ENCODE measurements around the gene GMEB1.
"Not testable (repeated sequence)": the region's sequence is repeated elsewhere in the genome, so short reads cannot be mapped to it uniquely, and the experiment has no call there.

The GMEB1 gene

DNA sequence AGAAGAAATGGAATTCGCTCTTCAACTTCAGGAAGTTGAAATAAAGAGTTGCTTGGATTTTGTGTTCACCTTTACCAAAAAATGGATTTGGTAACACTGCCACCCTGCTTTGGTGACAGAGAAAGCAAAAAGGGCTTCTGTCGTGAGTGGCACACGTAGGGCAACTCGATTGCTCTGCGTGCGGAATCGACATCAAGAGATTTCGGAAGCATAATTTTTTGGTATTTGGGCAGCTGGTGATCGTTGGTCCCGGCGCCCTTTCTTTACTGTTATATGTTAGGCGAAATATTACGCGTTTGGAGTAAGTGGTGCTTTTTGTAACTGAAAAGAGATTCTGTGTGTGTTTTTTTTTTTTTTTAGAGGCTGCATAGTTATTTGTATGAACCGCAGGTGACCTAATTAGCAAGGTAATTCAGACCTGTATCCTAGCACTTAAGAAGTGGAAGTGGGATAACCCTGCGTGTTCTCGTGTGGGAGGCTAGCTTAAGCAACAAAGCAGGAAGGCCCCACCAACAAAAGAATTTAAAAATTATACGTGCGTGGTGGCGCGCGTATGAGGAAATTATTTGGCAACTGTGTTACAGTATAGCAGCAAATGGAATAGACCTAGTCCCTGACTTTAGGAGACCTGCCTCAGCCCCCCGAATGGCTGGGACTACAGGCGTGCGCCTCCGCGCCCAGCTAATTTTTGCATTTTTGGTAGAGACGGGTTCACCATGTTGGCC, 19.9 kb upstream of the GMEB1 start, which contains the start of gene RNU11:
TSS of gene RNU11 (plus strand) at position 127 of the 725 bp plus-strand sequence.
- Histone ChIP-seq H3K27ac (ENCODE audit: low read depth, low read length) (peak within 1 kb of the TSS; percentile 96), H3K79me2 (ENCODE audit: control insufficient read depth, insufficient read depth, low read length, unreplicated experiment) (peaks cover 10% of the 10 kb centered on the region), H3K4me1 (ENCODE audit: control insufficient read depth, insufficient read depth, low read length, unreplicated experiment) (peaks cover 4% of the 10 kb centered on the region), H3K4me3 (ENCODE audit: low read depth, low read length) (peak within 1 kb of the TSS; percentile 75), H3K36me3 (ENCODE audit: insufficient read depth, low read length) (no peaks in the 10 kb centered on the region), H2AFZ (ENCODE audit: low read length, unreplicated experiment) (peak within 1 kb of the TSS; percentile 29), H3K27me3 (ENCODE audit: insufficient read depth, low read length) (no peaks in the 10 kb centered on the region)

DNA sequence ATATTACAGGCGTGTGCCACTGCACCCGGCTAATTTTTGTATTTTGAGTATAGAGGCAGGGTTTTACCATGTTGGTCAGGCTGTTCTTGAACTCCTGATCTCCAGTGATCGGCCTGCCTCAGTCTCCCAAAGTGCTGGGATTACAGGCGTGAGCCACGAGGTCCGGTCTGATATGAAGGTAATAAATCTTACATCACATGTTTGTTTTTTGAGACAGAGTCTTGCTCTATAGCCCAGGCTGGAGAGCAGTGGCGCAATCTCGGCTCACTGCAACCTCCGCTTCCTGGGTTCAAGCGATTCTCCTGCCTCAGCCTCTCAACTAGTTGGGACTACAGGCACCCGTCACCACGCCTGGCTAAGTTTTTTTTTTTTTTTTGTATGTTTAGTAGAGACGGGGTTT, 15.5 kb upstream of the GMEB1 start:
- H3K4me3 ChIP-seq (ENCODE audit: low read depth, low read length); H3K4me1 ChIP-seq (ENCODE audit: control insufficient read depth, insufficient read depth, low read length, unreplicated experiment); H2AFZ ChIP-seq (ENCODE audit: low read length, unreplicated experiment); H3K36me3 ChIP-seq (ENCODE audit: insufficient read depth, low read length); H3K27me3 ChIP-seq (ENCODE audit: insufficient read depth, low read length); H3K27ac ChIP-seq (ENCODE audit: low read depth, low read length); H3K79me2 ChIP-seq (ENCODE audit: control insufficient read depth, insufficient read depth, low read length, unreplicated experiment): not testable (repeated sequence)

DNA sequence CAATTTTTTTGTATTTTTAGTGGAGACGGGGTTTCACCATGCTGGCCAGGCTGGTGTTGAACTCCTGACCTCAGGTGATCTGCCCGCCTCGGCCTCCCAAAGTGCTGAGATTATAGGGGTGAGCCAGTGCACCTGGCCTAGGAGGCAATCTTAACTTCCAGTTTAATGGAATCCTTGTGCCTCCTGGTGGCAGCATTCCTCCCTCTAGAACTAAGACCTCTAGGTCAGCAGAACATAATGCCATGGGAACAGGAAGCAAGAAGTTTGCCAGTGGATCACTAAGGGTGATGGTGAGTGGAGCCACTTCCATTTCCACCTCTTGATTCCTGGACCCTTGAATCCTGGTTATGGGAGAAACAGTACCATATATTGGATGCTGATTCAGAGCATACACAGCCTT, 14.7 kb upstream of the GMEB1 start:
- H3K27me3 ChIP-seq (ENCODE audit: insufficient read depth, low read length); H3K36me3 ChIP-seq (ENCODE audit: insufficient read depth, low read length); H3K4me1 ChIP-seq (ENCODE audit: control insufficient read depth, insufficient read depth, low read length, unreplicated experiment); H3K27ac ChIP-seq (ENCODE audit: low read depth, low read length); H3K79me2 ChIP-seq (ENCODE audit: control insufficient read depth, insufficient read depth, low read length, unreplicated experiment); H3K4me3 ChIP-seq (ENCODE audit: low read depth, low read length); H2AFZ ChIP-seq (ENCODE audit: low read length, unreplicated experiment): not testable (repeated sequence)

DNA sequence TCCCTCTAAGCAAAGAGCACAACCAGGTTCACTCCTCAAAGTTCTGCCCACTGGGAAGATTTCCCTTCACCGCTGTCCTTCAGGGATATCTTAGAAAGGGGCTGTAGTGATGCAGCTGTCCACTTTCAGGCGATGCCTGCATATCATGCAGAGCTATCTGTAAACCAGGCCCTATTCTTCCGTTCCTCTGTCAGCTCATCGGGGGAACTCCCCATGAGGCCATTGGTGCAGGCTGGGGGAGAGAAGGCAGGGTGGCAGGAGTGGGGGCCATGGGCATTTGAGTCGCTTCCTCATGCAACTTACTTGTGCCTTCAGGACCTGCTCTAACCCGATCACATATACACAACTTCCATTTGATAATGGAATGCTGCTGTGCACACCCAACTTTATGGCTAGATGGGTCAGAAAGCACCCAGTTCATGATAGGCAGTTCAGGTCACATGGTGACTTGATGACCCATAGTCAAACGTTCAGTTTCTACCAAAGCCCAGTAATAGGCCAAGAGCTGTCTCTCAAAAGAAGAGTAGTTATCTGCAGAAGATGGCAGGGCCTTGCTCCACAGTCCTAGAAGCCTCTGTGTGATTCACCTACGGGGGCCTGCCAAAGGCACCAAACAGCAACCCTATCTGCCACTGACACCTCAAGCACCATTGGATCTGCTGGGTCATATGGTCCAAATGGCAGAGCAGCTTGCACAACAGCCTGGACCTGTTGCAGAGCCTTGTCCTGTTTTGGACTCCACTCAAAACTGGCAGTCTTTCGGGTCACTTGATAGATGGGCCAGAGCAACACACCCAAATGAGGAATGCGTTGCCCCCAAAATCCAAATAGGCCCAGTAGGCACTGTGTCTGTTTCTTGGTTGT, 12.9 kb upstream of the GMEB1 start:
- H3K4me3 ChIP-seq (ENCODE audit: low read depth, low read length); H3K79me2 ChIP-seq (ENCODE audit: control insufficient read depth, insufficient read depth, low read length, unreplicated experiment); H2AFZ ChIP-seq (ENCODE audit: low read length, unreplicated experiment); H3K4me1 ChIP-seq (ENCODE audit: control insufficient read depth, insufficient read depth, low read length, unreplicated experiment); H3K27me3 ChIP-seq (ENCODE audit: insufficient read depth, low read length); H3K27ac ChIP-seq (ENCODE audit: low read depth, low read length); H3K36me3 ChIP-seq (ENCODE audit: insufficient read depth, low read length): not testable (repeated sequence)

DNA sequence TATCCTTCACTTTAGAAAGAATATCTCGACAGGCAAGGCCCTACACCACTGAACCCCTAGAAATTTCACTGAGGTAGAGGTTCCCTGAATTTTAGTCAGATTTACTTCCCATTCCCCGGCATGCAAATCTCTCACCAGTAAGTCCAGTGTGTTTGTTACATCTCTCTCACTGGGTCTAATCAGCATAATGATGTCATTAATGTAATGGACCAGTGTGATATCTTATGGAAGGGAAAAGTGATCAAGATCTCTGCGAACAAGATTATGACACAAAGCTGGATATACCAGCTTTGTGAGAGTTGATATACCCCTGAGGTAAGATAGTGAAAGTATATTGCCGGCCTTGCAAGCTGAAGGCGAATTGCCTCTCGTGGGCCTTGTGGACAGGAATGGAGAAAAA, 12.2 kb upstream of the GMEB1 start:
- no peaks in the 10 kb centered on the region for H3K36me3 ChIP-seq (ENCODE audit: insufficient read depth, low read length)
- no peaks in the 10 kb centered on the region for H3K27me3 ChIP-seq (ENCODE audit: insufficient read depth, low read length)
- no peak overlapping the region for H2AFZ ChIP-seq (ENCODE audit: low read length, unreplicated experiment)
- no peak overlapping the region for H3K4me3 ChIP-seq (ENCODE audit: low read depth, low read length)
- H3K27ac ChIP-seq (ENCODE audit: low read depth, low read length) = no peak overlapping the region
- H3K4me1 ChIP-seq (ENCODE audit: control insufficient read depth, insufficient read depth, low read length, unreplicated experiment) = no peaks in the 10 kb centered on the region
- no peaks in the 10 kb centered on the region for H3K79me2 ChIP-seq (ENCODE audit: control insufficient read depth, insufficient read depth, low read length, unreplicated experiment)

DNA sequence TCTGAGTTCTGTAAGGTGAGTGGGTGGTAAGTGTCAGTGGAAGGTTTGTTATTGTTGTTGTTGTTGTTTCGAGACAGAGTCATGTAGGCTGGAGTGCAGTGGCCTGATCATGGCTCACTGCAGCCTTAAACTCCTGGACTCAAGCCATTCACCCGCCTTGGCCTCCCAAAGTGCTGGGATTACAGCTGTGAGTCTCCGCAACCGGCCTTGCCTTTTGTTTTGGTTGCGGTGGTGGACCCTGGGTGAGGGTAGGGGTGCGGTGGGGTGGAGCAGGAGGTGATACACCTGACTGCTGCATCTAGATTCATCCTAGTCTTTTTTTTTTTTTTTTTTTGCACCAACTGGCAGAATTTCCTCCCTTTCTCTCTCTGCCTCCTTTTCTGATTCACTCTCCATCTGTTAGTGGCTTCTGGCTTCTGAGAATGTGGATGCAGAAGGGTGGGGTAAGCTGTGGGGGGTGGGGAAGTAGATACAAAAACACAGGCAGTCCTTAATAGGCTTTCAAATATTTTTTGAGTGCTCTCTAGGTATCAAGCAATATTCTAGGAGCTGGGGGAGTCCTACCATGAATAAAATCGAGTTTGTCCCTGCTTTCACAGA, 4.6 kb upstream of the GMEB1 start:
- Histone ChIP-seq H3K27me3 (ENCODE audit: insufficient read depth, low read length) (no peaks in the 10 kb centered on the region), H3K4me1 (ENCODE audit: control insufficient read depth, insufficient read depth, low read length, unreplicated experiment) (peaks cover 5% of the 10 kb centered on the region), H3K79me2 (ENCODE audit: control insufficient read depth, insufficient read depth, low read length, unreplicated experiment) (peaks cover under 1% of the 10 kb centered on the region)

DNA sequence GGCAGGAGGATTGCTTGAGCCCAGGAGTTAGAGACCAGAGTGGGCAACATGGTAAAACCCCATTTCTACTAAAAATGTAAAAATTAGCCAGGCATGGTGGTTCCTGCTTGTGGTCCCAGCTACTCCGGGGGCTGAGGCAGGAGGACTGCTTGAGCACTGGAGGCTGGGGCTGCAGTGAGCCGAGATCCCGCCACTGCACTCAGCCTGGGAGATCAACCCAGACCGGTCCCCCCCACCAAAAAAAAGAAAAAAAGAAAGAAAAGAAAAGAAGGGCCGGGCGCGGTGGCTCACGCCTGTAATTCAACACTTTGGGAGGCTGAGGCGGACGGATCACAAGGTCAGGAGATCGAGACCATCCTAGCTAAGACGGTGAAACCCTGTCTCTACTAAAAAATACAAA, 1.8 kb upstream of the GMEB1 start:
- H3K4me3 ChIP-seq (ENCODE audit: low read depth, low read length) = no peak overlapping the region
- H3K79me2 ChIP-seq (ENCODE audit: control insufficient read depth, insufficient read depth, low read length, unreplicated experiment) = peaks cover 11% of the 10 kb centered on the region
- no peak overlapping the region for H3K27ac ChIP-seq (ENCODE audit: low read depth, low read length)
- H3K4me1 ChIP-seq (ENCODE audit: control insufficient read depth, insufficient read depth, low read length, unreplicated experiment) = peaks cover 5% of the 10 kb centered on the region
- no peak overlapping the region for H2AFZ ChIP-seq (ENCODE audit: low read length, unreplicated experiment)
- no peaks in the 10 kb centered on the region for H3K27me3 ChIP-seq (ENCODE audit: insufficient read depth, low read length)
- H3K36me3 ChIP-seq (ENCODE audit: insufficient read depth, low read length) = no peaks in the 10 kb centered on the region

More for the DNA sequence above, 4.6 kb upstream of the GMEB1 start:
- no peak overlapping the region for H3K4me3 ChIP-seq (ENCODE audit: low read depth, low read length)
- no peak overlapping the region for H2AFZ ChIP-seq (ENCODE audit: low read length, unreplicated experiment)
- no peaks in the 10 kb centered on the region for H3K36me3 ChIP-seq (ENCODE audit: insufficient read depth, low read length)
- H3K27ac ChIP-seq (ENCODE audit: low read depth, low read length) = no peak overlapping the region

DNA sequence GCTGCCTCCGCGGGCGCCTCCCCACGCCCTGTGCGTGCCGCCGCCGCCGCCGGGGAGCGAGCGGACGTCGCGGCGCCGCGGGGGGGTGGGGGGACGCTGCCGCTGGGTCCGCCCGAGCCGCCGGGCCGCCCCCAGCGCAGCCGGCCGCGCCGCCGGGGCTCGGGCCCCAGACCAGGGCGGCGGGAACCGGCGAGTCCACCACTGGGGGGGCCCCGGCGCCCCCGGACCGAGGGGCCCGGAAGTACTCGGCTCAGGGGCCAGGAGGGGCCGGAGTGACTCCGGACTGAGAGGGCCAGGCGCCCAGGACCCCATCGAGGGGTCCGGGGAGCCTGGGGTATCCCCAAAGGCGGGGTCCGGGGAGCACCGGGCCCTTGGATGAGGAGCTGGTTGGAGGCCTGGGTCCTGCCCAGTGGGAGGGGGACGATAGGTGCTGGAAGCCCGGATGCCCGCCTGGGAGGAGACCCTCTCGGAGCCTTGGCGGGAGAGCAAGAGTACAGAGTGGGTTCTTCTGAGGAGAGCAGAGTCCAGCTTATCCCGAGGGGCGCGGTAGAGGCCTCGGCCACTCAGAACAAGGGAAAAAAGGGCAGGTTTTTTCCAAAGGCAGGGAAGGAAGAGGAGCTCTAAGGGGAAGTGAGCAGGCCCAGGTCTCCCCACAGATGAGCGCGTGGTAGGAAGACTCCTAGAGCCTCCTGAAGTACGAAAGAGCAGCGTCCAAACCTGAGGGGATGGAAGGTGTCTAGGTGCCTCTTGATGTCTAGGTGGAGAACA, 556 bp downstream of the GMEB1 start:
- Histone ChIP-seq H3K27me3 (ENCODE audit: insufficient read depth, low read length) (no peaks in the 10 kb centered on the region), H3K4me1 (ENCODE audit: control insufficient read depth, insufficient read depth, low read length, unreplicated experiment) (peaks cover 5% of the 10 kb centered on the region), H3K36me3 (ENCODE audit: insufficient read depth, low read length) (no peaks in the 10 kb centered on the region), H3K4me3 (ENCODE audit: low read depth, low read length) (peak overlapping the region; percentile 86), H3K79me2 (ENCODE audit: control insufficient read depth, insufficient read depth, low read length, unreplicated experiment) (peaks cover 14% of the 10 kb centered on the region), H3K27ac (ENCODE audit: low read depth, low read length) (peak overlapping the region; percentile 90), H2AFZ (ENCODE audit: low read length, unreplicated experiment) (peak overlapping the region; percentile 27)

DNA sequence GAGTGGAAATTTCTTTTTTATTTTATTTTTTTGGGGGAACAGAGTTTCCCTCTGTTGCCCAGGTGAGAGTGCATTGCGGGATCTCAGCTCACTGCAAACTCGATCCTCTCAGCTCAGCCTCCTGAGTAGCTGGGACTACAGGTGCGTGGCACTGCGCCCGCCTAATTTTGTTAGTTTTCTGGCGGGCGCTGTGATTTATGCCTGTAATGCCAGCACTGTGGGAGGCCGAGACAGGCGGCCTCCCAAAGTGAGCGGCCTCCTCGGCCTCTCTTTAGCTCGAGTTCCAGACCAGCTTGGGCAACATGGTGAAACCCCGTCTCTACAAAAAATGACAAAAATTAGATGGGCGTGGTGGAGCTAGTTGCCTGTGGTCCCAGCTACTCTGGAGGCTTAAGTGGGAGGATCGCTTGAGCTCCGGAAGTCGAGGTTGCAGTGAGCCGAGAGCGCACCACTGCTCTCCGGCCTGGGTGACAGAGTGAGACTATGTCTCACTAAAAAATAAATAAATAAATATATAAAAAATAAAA, 2.7 kb downstream of the GMEB1 start:
- peaks cover 14% of the 10 kb centered on the region for H3K79me2 ChIP-seq (ENCODE audit: control insufficient read depth, insufficient read depth, low read length, unreplicated experiment)
- H3K27ac ChIP-seq (ENCODE audit: low read depth, low read length) = no peak overlapping the region
- no peaks in the 10 kb centered on the region for H3K36me3 ChIP-seq (ENCODE audit: insufficient read depth, low read length)

DNA sequence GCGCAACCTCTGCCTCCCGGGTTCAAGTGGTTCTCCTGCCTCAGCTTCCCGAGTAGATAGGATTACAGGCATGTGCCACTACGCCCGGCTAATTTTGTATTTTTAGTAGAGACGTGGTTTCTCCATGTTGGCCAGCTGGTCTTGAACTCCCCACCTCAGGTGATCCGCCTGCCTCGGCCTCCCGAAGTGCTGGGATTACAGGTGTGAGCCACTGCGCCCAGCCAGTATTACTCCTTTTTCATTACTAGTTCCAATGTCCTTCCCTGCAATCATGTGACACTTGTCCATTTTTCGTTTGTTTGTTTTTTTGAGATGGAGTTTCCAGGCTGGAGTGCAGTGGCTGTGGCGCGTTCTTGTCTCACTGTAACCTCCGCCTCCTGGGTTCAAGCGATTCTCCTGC, 4.4 kb downstream of the GMEB1 start:
- not testable (repeated sequence) for H3K36me3 ChIP-seq (ENCODE audit: insufficient read depth, low read length); H3K27me3 ChIP-seq (ENCODE audit: insufficient read depth, low read length); H3K4me3 ChIP-seq (ENCODE audit: low read depth, low read length); H3K4me1 ChIP-seq (ENCODE audit: control insufficient read depth, insufficient read depth, low read length, unreplicated experiment); H3K27ac ChIP-seq (ENCODE audit: low read depth, low read length); H2AFZ ChIP-seq (ENCODE audit: low read length, unreplicated experiment)
- H3K79me2 ChIP-seq (ENCODE audit: control insufficient read depth, insufficient read depth, low read length, unreplicated experiment) = peaks cover 14% of the 10 kb centered on the region

More for the DNA sequence above, 2.7 kb downstream of the GMEB1 start:
- Histone ChIP-seq H3K4me3 (ENCODE audit: low read depth, low read length) (no peak overlapping the region), H2AFZ (ENCODE audit: low read length, unreplicated experiment) (no peak overlapping the region), H3K4me1 (ENCODE audit: control insufficient read depth, insufficient read depth, low read length, unreplicated experiment) (peaks cover 5% of the 10 kb centered on the region), H3K27me3 (ENCODE audit: insufficient read depth, low read length) (no peaks in the 10 kb centered on the region)

All from ACC112 (cell line).